Common myeloid progenitor, CD34-positive (primary cell): ENCODE measurements around the gene AKNA.
A peak's percentile ranks its signal among the peaks of the same experiment; 100 is the strongest.

Experiments
- CTCF ChIA-PET: fragments of 350-600 bp; sonication (Branson Sonifier 250); formaldehyde crosslinking; loops from one replicate; lab custom pipeline; 2021; ENCODE audit warnings: antibody characterized with exemption; lab: Charles Lee
- POLR2A ChIA-PET: fragments of 350-600 bp; sonication (Branson Sonifier 250); formaldehyde crosslinking; loops from one replicate; lab custom pipeline; 2021; ENCODE audit warnings: antibody characterized with exemption; lab: Charles Lee
- DNase-seq, 3 donors: peaks; one replicate each; pipeline versions ENCODE4 v3.0.0 to v3.0.0-alpha.2; 2013
- H3K27ac ChIP-seq, 2 experiments: 1 replicate in 1 of 2; 2 replicates in 1 of 2; pipeline ENCODE4 v1.7.0; 2013; ENCODE audit warnings: inconsistent platforms in 2 of 2, low read length in 2 of 2, mild to moderate bottlenecking in 2 of 2, low read depth in 1 of 2, moderate library complexity in 1 of 2; ENCODE audit not compliant: severe bottlenecking in 2 of 2, insufficient read depth in 1 of 2, poor library complexity in 1 of 2
- H3K27me3 ChIP-seq, 5 experiments: replicated peaks in 2 of 5; 1 replicate in 3 of 5; 2 replicates in 2 of 5; pipeline versions ENCODE4 v1.6.1 to v1.7.0; 2013; ENCODE audit warnings: low read length in 4 of 5, mild to moderate bottlenecking in 2 of 5, moderate library complexity in 2 of 5, inconsistent platforms in 1 of 5; ENCODE audit not compliant: insufficient read depth in 5 of 5, control insufficient read depth in 4 of 5
- H3K36me3 ChIP-seq, 4 experiments: 1 replicate in 2 of 4; 2 replicates in 2 of 4; pipeline versions ENCODE4 v1.6.1 to v1.7.0; 2013; ENCODE audit warnings: low read length in 3 of 4, control low read depth in 1 of 4, mild to moderate bottlenecking in 1 of 4; ENCODE audit not compliant: control insufficient read depth in 4 of 4, insufficient read depth in 4 of 4
- H3K4me1 ChIP-seq, 4 experiments: 1 replicate in 3 of 4; 2 replicates in 1 of 4; pipeline versions ENCODE4 v1.6.1 to v1.7.1; 2013; ENCODE audit warnings: low read length in 3 of 4, mild to moderate bottlenecking in 3 of 4, control low read depth in 1 of 4, inconsistent platforms in 1 of 4, moderate library complexity in 1 of 4; ENCODE audit not compliant: control insufficient read depth in 4 of 4, insufficient read depth in 4 of 4; ENCODE audit errors: control extremely low read depth in 1 of 4
- H3K4me3 ChIP-seq, 7 experiments: 1 replicate in 4 of 7; 2 replicates in 3 of 7; pipeline versions ENCODE4 v1.5.1 to v1.7.0; 2013; ENCODE audit warnings: mild to moderate bottlenecking in 7 of 7, low read length in 6 of 7, moderate library complexity in 6 of 7, inconsistent platforms in 2 of 7, low read depth in 2 of 7, control low read depth in 1 of 7; ENCODE audit not compliant: insufficient read depth in 4 of 7, control insufficient read depth in 1 of 7; ENCODE audit errors: extremely low read depth in 1 of 7
- H3K9me3 ChIP-seq, 5 experiments: 1 replicate in 4 of 5; 2 replicates in 1 of 5; pipeline versions ENCODE4 v1.6.1 to v1.7.1; 2013; ENCODE audit warnings: low read length in 4 of 5, mild to moderate bottlenecking in 2 of 5, inconsistent platforms in 1 of 5, low read depth in 1 of 5, moderate library complexity in 1 of 5; ENCODE audit not compliant: control insufficient read depth in 4 of 5, insufficient read depth in 2 of 5; ENCODE audit errors: control extremely low read depth in 1 of 5
- whole genome bisulfite sequencing: methylation state at CpG from one replicate; pipeline ENCODE4 v1.1.5; 2013; ENCODE audit not compliant: insufficient coverage; 5-methylcytosine and 5-hydroxymethylcytosine counted together

Gene AKNA

DNA sequence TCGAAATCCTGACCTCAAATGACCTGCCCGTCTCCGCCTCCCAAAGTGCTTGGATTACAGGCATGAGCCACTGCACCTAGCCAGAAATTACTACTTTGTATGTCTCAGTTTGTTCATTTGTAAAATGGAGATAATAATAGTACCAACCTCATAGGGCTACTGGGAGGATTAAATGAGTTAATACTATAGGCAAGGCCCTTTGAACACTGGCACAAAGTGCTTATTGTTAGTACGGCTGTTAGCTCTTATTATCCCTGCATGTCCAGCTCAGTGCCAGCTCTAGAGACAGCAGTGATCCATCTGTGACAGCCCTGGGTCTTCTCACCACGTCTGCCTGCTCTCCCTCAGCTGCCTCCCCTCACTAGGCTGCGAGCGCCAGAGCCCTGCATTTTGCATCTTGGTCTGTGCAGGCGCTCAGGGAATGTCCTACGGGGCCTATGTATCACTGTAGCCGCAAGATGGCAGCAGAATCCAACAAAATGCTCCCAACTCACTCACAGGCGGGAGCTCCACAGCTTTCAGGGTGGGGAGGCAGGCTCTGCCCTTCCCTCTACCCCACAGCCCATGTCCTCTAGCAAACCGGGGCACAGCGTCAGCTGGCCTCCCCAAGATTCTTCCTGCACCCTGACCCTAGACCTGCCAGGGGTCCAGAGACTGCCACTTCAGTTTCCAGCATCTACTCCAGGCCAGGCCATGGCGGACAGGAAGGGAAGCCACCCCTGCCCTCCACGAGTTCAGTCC, 17.7 kb upstream of the AKNA start:
- Histone ChIP-seq H3K4me1 (peaks cover 0 to 8% (median 7%) of the 10 kb centered on the region in 4 experiments), H3K27me3 (no peaks in the 10 kb centered on the region), H3K9me3 (no peaks in the 10 kb centered on the region), H3K4me3 (no peak overlapping the region), H3K27ac (no peak overlapping the region), H3K36me3 (no peaks in the 10 kb centered on the region)
- peak; percentile 79 to 90 (median 86) for DNase-seq
- ChIA-PET CTCF (interaction anchor here (0.6 to 11.4 kb wide), 41 partner anchors 9 to 1121 kb away, joined by 3 to 110 read pairs (median 4); partner anchors contain the start of genes AKNA and WHRN), POLR2A (no interaction called here)
- 25% methylated on average over 13 of the region's 15 CpGs for WGBS

DNA sequence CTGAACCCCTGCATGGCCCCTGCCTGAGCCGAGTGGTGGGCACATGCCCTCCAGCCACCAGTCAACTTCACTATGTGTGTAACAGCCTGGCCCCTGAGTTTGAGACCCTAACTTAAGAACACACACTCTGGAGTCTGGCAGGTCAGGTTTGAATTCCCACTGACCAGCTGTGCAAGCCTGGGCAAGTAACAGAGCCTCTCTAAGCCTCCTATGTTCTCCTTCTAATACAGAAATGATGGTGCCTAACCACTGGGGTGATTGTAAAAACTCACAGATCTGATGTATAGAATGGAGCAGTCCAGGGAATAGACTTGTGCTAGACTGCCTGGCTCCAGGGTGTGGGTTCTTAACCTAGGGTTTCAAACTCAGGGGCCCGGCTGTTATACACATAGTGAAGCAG, 16.7 kb upstream of the AKNA start:
- no peaks in the 10 kb centered on the region for H3K27me3 ChIP-seq
- DNase-seq: no peak
- no peak overlapping the region for H3K4me3 ChIP-seq
- H3K9me3 ChIP-seq: no peaks in the 10 kb centered on the region
- no peaks in the 10 kb centered on the region for H3K36me3 ChIP-seq
- peaks cover 0 to 6% (median 5%) of the 10 kb centered on the region in 4 experiments for H3K4me1 ChIP-seq
- H3K27ac ChIP-seq: no peak overlapping the region
- CTCF ChIA-PET: interaction anchor here (0.9 to 11.4 kb wide), 15 partner anchors 9 to 353 kb away, joined by 3 to 110 read pairs (median 11); partner anchors contain the start of gene WHRN
- WGBS: 100% methylated on average over 2 of the region's 2 CpGs
- POLR2A ChIA-PET: no interaction called here

DNA sequence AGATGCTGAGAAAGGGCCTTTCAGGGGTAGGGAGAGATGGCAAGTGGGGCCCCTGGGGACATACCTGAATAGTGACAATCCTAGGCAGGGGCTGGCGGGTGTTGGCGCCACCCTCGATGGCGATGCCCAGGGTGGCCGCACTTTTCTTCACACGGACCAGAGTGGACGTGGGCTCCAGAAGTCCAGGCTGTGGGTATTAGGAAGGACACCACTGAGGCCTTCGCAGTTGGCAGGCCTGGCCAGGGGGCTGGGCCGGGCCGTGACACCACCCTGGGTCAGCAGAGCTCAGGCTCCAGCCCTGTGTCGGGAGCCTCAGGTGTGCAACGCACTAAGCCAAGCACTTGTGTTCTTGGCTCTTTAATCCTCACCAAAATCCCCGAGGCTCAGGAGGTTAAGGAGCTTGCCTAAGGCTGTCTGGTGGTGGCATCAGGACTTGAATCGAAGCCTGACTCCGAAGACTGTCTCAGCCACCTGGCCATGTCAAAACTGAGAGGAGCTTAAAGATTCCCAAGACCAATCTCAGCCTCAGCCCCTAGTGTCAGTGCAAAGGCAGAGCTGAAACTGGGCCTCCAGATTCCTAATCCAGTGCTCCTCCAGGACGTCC, 15.5 kb upstream of the AKNA start:
- Histone ChIP-seq H3K4me3 (no peak overlapping the region), H3K36me3 (no peaks in the 10 kb centered on the region), H3K4me1 (peaks cover 0 to 3% (median 1%) of the 10 kb centered on the region in 4 experiments), H3K27me3 (no peaks in the 10 kb centered on the region), H3K27ac (no peak overlapping the region), H3K9me3 (no peaks in the 10 kb centered on the region)
- ChIA-PET POLR2A (no interaction called here), CTCF (interaction anchor here (0.8 to 11.4 kb wide), 12 partner anchors 8 to 274 kb away, joined by 3 to 110 read pairs (median 6); partner anchors contain the start of gene WHRN)
- 92% methylated on average over 16 of the region's 16 CpGs for WGBS
- no peak for DNase-seq

DNA sequence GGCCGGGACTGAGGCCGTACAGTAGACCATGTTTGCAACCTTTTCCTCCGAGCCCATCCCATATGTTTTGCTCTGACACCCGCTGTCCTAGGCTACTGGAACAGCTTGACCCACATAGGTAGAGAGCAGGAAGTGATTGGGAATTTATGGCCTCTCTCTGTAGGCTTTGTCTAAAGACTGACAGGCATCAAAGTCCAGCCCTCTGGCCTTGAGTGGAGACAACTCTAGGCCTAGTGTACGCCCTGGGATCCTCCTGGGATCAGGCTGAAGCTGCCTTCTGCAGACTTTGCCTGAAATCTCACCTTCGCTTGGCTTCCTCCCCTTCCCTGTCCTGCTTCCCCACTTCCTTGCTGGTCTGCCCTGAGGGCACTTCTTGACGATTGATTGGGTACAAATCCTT, 13.6 kb upstream of the AKNA start:
- H3K4me1 ChIP-seq: peaks cover 0 to 15% (median 11%) of the 10 kb centered on the region in 4 experiments
- ChIA-PET POLR2A (no interaction called here), CTCF (interaction anchor here (0.6 to 11.4 kb wide), 8 partner anchors 9 to 506 kb away, joined by 3 to 110 read pairs (median 4); partner anchors contain the start of gene AKNA)
- DNase-seq: no peak
- WGBS: 72% methylated on average over 3 of the region's 7 CpGs
- H3K4me3 ChIP-seq: no peak overlapping the region
- no peaks in the 10 kb centered on the region for H3K27me3 ChIP-seq
- H3K36me3 ChIP-seq: no peaks in the 10 kb centered on the region
- no peak overlapping the region for H3K27ac ChIP-seq
- no peaks in the 10 kb centered on the region for H3K9me3 ChIP-seq

DNA sequence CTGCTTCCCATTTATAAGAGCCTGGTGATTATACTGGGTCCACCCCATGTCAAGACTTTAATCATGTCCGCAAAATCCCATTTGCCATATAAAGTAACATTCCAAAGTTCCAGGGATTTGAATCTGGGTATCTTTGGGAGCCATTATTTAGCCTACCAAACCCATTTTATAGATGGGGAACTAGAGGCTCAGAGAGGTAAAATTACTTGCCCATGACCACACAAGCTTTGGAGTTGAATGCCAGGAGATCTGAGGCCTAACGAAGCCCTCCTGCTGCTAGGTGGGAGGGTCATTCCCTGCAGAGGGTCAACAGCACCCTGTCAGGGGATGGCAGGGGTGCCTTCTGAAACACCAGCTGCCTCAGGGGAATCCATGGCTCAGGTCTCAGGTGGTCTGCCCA, 13.0 kb upstream of the AKNA start:
- H3K27me3 ChIP-seq: no peaks in the 10 kb centered on the region
- DNase-seq: no peak
- peaks cover 0 to 5% (median 0%) of the 10 kb centered on the region in 4 experiments for H3K36me3 ChIP-seq
- CTCF ChIA-PET: interaction anchor here (0.6 to 11.4 kb wide), 9 partner anchors 8 to 506 kb away, joined by 3 to 110 read pairs (median 4); partner anchors contain the start of gene AKNA
- POLR2A ChIA-PET: no interaction called here
- H3K4me3 ChIP-seq: no peak overlapping the region
- peaks cover 0 to 18% (median 11%) of the 10 kb centered on the region in 4 experiments for H3K4me1 ChIP-seq
- WGBS: 88% methylated on average over 1 of the region's 2 CpGs
- H3K27ac ChIP-seq: no peak overlapping the region
- no peaks in the 10 kb centered on the region for H3K9me3 ChIP-seq

DNA sequence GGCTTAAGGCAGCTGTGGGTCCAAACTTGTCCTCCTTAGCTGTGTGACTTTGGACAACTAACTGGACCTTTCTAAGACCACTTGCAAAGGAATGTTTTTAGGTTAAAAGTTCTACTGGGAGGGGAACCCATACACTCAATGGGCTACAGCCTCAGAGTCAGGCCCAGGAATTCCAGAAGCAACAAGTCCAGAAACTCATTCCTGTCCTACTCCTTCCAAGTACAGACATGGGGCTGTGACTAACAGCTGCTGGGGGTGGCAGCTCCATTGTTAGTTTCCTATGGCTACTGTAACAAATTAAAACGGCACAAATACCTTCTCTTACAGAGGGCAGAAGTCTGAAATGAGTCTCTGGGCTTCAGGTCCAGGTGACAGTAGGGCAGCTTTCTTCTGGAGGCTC, 12.4 kb upstream of the AKNA start:
- 70% methylated on average over 1 of the region's 1 CpG for WGBS
- peaks cover 0 to 5% (median 0%) of the 10 kb centered on the region in 4 experiments for H3K36me3 ChIP-seq
- H3K27me3 ChIP-seq: no peaks in the 10 kb centered on the region
- H3K9me3 ChIP-seq: no peaks in the 10 kb centered on the region
- no peak overlapping the region for H3K4me3 ChIP-seq
- CTCF ChIA-PET: interaction anchor here (1.1 to 11.4 kb wide), 7 partner anchors 8 to 108 kb away, joined by 3 to 84 read pairs (median 4); partner anchors contain the start of gene AKNA
- H3K4me1 ChIP-seq: peaks cover 0 to 22% (median 14%) of the 10 kb centered on the region in 4 experiments
- no peak overlapping the region for H3K27ac ChIP-seq
- POLR2A ChIA-PET: interaction anchor here (0.8 kb wide), 1 partner anchor 252 kb away, joined by 4 read pairs; no protein-coding TSS in a partner anchor
- DNase-seq: no peak
